ENCODE measurements around the gene MRPL32. TPM values are rescaled to one million over a fixed set of nuclear protein-coding genes. Genes with fewer than 3 reads are reported as not detected.

The MRPL32 gene
- total RNA-seq (2022; extraction: Qiagen RNA extraction; ENCODE audit: low read depth), result 71.7 to 91.4 TPM (median 78.2 TPM) in 5 replicates

GRCh38 chr7:42931834-42932651 lies at the start of gene MRPL32, which contains the start of gene PSMA2:
TSS of gene MRPL32 (plus strand) at chr7:42932376. CDS start at chr7:42932387, 11 bp downstream.
TSS of gene PSMA2 (minus strand) at chr7:42932174. CDS start at chr7:42932158, 16 bp downstream.

GRCh38 chr7:42911454-42912447 lies 20.4 kb upstream of the MRPL32 start, which contains the start of gene C7orf25:
TSS of gene C7orf25 (minus strand) at chr7:42912070. CDS start at chr7:42910900, 1,170 bp downstream.

Other genes with a start within 250 kb of the MRPL32 start
- 1.4 to 3.5 TPM (median 2.1 TPM) in 5 replicates for gene C7orf25, start 20.3 kb upstream of the MRPL32 start, total RNA-seq (2022; extraction: Qiagen RNA extraction; ENCODE audit: low read depth)
- gene PSMA2, start 202 bp upstream of the MRPL32 start, total RNA-seq (2022; extraction: Qiagen RNA extraction; ENCODE audit: low read depth), result 193 to 217 TPM (median 207 TPM) in 5 replicates
- gene HECW1, start 180.3 kb downstream of the MRPL32 start, total RNA-seq (2022; extraction: Qiagen RNA extraction; ENCODE audit: low read depth), result 10.9 to 14.2 TPM (median 12.0 TPM) in 5 replicates